Left colon (tissue), 2 donors: ENCODE results near the gene ZDHHC17. TPM values are rescaled to one million over a fixed set of nuclear protein-coding genes. Genes with fewer than 3 reads are reported as not detected.
"Not testable (repeated sequence)": the region's sequence is repeated elsewhere in the genome, so short reads cannot be mapped to it uniquely, and the experiment has no call there.

Source experiments
- ATAC-seq: fragments of 200-7000 bp; cut with Tn5 transposase; one replicate; pipeline ENCODE4 v1.9.1; 2020; ENCODE audit warnings: mild to moderate bottlenecking, moderate library complexity
- DNase-seq, 2 donors: peaks; one replicate each; pipeline ENCODE4 v3.0.0-alpha.2; 2020
- intact Hi-C, 2 donors: fragments of 100-400 bp; cut with DNase I in 1 of 2; cut with micrococcal nuclease in 1 of 2; formaldehyde crosslinking; loops; one replicate each; pipeline versions ENCODE4 v1.11.2 to v1.14.0; 2022; cut with DNase I, micrococcal nuclease
- total RNA-seq, 2 donors: library from RNA; stranded (reverse); fragmentation: NEBNext Ultra II Directional; extraction: Animal tissue kit (Norgen Biotek cat#: 25700); gene quantifications; one replicate each; pipeline ENCODE4 v1.2.1, GENCODE V29; 2021
- donor health status: DM: no; HTN: no; CAD: no.
- donor health status: DM: yes; HTN: yes; CAD: no.

The ZDHHC17 gene
- total RNA-seq, 2 donors from 2014 or later = 14.5 to 17.1 TPM

DNA sequence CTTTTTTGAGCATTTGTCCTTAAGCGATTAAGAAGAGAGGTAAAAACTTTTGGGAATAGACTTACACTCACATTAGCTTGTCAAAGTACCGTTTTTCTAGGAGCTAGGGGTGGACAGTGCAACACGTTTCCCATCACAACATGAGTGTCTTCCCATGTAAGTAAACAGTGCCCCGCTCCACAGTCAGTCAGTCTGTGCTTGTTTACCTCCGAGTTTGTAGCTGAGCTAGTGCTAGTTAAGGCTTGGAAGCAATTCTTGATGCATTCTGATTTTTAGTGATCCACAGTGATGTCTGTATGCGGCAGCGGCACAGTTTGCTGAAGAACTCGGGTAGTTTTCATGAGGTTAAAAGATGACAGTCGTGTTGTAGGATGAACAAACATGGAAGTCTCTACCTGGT lies 941 bp downstream of the ZDHHC17 start:
- DNase-seq (no peak), ATAC-seq (no peak)
- intact Hi-C loops = no loop called here

DNA sequence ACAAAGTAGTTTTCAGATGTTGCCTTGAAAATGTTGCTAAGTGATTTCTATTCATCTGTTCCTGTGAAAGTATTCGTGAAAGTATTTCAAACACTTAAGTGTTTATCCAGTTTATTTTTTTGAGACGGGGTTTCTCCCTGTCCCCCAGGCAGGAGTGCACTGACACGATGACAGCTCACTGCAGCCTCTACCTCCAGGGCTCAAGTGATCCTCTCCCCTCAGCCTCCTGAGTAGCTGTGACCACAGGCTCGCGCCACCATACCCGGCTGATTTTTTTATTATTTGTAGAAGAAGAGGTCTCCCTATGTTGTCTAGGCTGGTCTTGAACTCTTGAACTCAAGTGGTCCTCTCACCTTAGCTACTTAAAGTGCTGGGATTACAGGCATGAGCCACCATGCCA lies 1.7 kb downstream of the ZDHHC17 start:
- intact Hi-C loops = no loop called here
- ATAC-seq (no peak), DNase-seq (no peak)

DNA sequence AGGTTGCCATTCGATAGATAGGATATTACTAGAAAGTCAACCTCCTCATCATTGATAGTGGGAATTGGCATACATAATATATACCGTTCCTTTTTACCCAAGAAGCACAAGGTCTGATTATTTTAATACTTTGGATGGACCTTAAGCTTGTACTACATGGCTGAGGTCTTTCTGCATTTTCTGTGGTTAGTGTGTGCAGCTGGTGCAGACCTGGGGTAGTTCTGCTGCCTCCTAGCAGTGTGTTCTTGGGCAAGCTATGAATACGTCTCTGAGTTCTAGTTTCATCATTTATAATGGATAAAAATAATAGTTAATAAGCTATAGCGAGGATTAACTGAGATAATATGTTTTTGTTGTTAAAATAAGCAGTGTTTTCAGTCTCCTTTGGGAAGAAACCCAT lies 2.2 kb downstream of the ZDHHC17 start:
- intact Hi-C loops = no loop called here
- ATAC-seq (no peak), DNase-seq (no peak)

DNA sequence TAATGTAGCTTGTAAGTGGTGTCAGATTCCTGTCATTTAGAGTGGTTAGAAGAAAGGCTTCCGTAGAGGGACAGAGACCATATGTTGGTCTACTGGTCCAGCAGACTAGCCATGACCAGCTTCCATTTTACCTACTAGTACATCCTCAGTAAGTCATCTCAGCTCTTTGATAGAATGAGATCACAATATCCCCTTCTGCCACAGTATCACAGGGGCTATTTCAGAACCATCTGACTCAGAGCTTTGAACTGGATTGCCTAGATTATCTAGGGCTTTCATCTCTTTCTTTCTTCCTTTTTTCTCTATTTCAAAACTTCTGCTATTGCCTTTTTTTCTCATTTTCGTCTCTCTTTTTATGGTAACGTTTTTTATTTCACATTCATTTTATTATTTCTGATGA lies 4.7 kb downstream of the ZDHHC17 start:
- DNase-seq (no peak), ATAC-seq (no peak)
- intact Hi-C loops = no loop called here

DNA sequence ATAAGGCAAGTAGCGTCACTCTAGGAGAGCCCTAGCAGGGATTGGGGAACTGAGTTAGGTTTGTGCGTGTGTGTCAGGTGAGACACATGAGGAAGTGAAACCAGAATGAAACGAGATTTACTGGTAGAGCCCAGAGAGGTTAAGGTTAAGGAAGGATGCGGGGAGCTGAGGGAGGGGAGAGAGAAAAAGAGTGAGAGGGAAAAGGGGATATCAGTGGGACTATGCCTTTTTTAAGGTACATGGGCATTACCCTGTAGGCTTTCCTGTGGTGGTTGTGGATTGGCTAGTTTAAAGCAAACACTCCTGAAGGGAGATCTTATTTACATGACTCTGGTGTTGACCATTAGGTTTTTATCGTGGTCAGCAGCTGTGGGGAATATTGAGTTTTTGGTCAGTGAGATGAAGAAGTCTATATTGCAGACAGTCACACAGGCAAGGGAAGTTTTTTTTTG lies 13.9 kb downstream of the ZDHHC17 start:
- intact Hi-C loops = no loop called here
- ATAC-seq (peak; percentile 52), DNase-seq (no peak)

DNA sequence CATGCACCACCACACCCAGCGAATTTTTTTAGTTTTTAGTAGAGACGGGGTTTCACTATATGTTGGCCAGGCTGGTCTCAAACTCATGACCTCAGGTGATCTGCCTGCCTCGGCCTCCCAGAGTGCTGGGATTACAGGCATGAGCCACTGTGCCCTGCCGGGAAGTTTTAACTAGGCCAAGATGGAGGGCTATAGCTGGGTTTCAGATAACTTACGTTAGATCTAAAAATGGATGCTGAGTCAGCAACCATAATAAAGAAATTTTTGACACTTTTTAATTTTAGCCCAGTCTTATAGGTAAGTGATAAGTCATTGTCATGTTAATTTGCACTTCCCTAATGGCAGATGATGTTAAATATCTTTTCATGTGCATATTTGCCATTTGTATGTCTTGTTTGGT lies 14.4 kb downstream of the ZDHHC17 start:
- DNase-seq (no peak), ATAC-seq (no peak)
- intact Hi-C loops = no loop called here

DNA sequence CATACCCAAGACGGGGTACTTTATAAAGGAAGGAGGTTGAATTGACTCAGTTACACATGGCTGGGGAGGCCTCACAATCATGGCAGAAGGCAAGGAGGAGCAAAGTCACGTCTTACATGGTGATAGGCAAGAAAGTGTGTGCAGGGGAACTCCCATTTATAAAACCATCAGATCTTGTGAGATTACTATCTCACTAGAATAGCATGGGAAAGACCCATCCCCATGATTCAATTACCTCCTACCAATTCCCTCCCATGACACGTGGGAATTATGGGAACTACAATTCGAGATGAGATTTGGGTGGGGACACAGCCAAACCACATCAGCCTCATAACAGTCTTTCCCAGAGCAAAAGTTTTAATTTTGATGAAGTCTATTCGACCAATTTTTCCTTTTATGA lies 15.4 kb downstream of the ZDHHC17 start:
- ATAC-seq, intact Hi-C loops, DNase-seq: not testable (repeated sequence)

DNA sequence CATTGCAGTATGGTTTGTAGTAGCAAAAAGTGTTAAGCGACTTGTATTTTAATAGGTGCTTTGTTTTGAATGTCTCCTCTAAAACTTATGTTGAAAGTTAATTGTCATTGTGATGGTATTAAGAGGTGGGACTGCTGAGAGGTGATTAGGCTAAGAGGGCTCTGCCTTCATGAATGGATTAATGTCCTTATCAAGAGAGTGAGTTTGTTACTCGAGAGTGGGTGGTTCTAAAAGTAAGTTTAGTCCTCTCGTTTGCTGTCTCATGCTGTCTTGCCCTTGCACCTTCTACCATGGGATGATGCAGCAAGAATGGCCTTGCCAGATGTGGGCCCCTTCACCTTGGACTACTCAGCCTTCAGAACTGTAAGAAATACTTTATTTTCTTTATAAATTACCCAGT lies 17.4 kb downstream of the ZDHHC17 start:
- ATAC-seq (no peak), DNase-seq (no peak)
- intact Hi-C loops = no loop called here

DNA sequence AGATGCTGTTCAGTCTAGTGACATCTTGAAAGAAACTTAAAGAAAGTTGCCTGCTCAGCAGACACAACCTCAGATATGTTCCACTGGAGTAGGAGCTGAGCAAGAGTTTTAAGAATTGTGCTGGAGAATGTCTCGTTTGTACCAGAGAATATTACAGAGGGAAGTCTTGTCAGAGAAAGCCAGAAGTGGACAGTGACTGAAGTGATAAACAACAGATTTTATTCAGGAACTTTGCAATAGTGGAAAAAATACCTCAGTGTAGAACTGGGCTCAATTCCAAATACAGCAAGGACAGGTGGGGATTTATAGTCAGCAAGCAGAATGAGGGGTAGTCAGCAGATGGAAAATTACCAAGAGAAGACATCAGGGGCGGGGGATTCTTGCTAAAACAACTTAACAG lies 18.6 kb downstream of the ZDHHC17 start:
- ATAC-seq (no peak), DNase-seq (no peak)
- intact Hi-C loops = no loop called here

DNA sequence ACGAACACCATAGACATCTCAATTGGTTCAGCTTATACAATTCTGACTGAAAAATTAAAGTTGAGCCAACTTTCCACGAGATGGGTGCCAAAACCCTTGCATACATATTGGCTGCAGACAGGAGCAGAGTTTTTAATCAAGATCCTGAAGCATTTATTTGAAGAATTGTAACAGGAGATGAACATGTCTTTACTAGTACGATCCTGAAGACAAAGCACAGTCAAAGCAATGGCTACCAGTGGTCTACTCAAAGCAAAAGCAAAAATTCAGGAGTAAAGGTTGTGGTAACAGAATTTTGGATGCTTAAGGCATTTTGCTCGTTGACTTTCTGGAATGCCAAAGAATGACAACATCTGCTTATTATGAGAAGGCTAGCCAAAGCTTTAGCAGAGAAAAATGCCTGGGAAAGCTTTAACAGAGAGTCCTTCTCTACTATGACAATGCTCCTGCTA lies 20.7 kb downstream of the ZDHHC17 start:
- intact Hi-C loops = no loop called here
- DNase-seq (no peak), ATAC-seq (no peak)

DNA sequence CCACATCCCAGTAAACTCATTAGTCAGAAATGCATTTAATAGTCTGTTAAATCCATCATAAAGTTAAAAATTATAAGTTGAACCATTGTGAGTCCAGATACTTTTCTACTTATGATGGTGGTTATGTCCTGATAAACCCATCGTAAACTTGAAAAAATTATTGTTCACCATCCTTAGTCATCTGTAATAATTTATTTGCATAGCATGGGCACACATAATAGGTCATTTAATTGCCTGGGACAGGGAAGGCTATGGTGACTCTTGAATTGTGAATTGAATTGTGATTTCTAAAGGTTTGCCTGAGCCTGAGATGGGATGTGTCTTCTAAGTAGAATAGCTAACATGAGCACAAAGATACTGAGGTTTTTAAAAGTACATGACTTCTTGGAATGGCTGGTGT lies 21.5 kb downstream of the ZDHHC17 start:
- intact Hi-C loops = no loop called here
- ATAC-seq (no peak), DNase-seq (no peak)

DNA sequence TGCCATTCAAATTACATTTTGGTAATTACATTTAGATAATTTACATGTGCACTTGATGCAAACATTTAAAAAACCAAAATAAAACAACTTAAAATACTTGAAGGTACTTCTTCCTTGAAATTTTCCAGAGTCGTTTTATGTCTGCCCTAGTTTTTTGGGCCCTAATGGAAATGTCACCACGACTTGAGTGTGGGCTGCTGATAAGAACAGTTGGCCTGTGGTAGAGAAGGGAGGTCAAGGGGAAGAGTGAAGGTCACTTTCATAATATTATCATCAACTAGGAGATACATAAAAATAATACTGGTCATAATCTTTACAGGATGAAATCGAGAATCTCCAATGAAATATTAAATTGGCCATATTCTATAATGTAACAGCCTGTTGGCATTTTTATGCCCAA lies 23.1 kb downstream of the ZDHHC17 start:
- no peak for ATAC-seq
- no peak for DNase-seq
- intact Hi-C loops = no loop called here

DNA sequence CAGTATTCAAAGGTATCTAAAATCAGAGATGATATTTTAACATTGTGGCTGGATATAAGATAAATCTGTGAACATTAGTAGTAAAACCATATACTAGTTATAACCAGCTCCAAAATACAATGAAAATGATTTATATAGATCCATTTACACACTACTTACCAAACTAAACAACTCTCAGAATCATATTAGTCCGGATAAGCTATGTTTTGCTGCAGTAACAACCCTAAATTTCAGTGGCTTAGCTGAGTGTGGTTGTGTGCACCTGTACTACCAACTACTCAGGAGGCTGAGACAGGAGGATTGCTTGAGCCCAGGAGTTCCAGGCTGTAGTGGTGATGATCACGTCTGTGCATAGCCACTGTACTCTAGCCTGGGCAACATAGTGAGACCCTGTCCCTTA lies 23.8 kb downstream of the ZDHHC17 start:
- DNase-seq = no peak
- ATAC-seq = no peak
- intact Hi-C loops = no loop called here

DNA sequence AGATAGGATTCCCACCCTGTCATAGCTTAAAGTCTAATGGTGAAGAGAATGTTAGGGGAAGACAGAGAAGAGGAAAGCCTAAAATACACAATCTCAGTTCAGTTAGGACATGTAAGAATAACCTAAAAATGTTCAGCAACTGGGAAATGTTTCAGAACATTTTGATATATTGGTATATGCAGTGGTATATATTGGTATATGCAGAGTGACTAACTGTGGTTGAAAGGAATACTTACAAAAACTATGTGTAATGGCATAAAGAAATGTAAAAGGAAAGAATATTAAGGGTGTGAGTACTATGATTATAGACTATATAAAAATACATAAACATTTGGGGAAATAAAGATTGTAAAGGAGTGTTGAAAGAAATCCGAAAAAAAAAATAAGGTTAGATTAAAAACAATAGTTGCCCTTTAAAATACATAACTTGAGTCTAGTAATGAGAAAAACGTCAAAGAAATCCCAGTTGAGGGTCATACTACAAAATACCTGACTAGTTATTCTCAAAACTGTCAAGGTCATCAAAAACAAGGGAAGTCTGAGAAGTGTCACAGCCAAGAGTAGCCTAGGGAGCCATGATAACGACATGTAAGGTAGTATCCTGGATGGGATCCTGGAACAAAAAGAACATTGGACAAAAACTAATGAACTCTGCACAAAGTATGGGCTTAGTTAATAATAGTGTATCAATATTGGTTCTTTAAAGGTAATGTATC lies 25.6 kb downstream of the ZDHHC17 start:
- ATAC-seq (no peak), DNase-seq (no peak)
- intact Hi-C loops = loop anchor here (5.0 to 10.0 kb wide), 2 partner anchors 167 to 175 kb away; no protein-coding TSS in a partner anchor

DNA sequence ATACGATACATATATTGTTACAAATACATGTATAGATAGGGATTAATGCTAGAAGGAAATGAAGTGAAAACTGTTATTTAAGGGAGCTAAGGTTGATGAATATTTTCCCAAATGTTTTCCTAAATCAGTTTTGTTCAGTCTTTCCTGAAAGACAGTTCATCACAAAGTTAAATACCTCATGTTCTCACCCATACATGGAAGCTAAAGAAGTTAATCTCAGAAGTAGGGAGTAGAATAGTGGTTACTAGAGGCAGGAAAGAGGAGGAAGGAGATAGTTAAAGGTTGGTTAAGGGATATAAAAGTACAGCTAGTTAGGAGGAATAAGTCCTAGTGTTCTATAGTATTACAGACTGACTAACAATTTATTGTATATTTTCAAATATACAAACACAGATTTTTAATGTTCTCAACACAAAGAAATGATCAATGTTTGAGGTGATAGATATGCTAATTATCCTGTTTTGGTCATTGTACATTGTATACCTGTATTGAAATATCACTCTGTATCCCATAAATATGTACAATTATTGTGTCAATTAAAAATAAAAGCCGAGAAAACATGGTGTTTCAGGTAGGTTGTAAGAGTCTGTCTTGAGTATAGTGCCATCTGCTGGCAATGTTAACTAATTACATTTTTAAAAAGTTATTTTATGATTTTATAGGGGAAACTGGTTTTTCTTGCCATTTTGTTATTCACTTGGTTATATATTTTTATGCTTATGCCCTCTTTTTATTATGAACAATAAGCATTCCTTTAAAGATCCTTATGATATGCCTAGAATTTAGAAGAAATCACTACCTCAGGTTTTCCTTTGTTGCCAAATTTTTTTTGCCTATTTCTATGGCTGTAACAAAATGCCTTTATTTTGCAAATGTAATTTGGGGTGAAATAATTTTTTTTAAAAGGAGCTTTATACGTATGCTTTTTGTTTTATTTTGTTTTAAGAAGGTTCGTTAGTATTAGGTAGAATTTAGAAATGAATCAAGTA lies 26.9 kb downstream of the ZDHHC17 start:
- intact Hi-C loops = loop anchor here (5.0 to 10.0 kb wide), 2 partner anchors 169 to 176 kb away; no protein-coding TSS in a partner anchor
- peak; percentile 50 for ATAC-seq
- DNase-seq = no peak

DNA sequence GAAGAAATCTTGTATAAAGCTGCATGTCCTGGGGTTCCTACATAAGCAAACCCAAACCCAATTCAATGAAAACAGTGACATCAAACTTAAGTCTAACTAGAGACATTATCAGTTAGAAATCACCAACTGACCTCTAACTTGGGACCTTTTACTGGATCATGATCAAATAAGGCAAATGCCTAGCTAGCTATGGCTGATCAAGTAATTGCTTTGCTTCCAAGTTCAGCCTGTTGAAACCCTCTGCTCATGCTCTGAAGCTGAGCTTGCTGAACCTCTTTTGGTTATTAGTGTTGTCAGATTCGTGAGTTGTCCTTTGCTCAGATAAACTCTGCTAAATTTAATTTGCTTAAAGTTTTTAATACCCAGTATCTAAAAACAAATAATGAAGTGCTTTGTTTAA lies 28.9 kb downstream of the ZDHHC17 start:
- DNase-seq (no peak), ATAC-seq (no peak)
- intact Hi-C loops = loop anchor here (5.0 to 10.0 kb wide), 2 partner anchors 171 to 178 kb away; no protein-coding TSS in a partner anchor

DNA sequence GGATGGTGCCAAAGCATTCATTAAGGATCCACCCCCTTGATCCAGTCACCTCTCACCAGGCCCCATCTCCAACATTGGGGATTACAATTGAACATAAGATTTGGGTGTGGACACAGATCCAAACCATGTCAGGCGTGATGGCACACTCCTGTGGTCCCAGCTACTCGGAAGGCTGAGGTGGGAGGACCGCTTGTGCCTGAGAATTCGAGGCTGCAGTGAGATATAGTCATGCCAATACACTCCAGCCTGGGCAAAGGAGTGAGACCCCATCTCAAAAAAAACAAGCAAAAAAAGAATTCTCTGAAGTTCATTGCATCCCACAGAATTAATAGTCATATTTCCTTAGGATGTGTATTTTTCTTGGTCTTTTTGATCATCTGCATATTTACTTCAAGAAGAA lies 34.9 kb downstream of the ZDHHC17 start:
- intact Hi-C loops = loop anchor here in 1 of 2 donors (10.0 kb wide), 1 partner anchor 184 kb away; no protein-coding TSS in a partner anchor
- DNase-seq (no peak), ATAC-seq (no peak)

DNA sequence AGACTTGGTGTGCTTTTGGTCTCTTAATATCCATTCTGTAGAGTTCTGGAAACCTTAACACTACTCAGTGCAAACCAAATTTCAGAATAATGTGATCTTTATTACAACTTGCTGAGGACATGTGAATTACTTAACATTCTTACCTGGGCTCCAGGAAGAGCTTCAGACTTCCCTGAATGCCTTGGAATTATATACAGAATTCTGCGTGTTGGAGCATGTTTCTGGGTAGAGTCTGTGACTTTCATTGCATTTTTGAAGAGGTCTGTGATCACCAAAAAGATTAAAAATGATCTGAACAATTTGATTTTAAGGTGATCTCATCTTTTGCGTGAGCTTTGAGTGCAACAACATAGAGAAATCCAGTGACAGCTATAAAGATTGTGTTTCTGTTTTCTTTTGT lies 35.4 kb downstream of the ZDHHC17 start:
- ATAC-seq = no peak
- intact Hi-C loops = loop anchor here in 1 of 2 donors (10.0 kb wide), 1 partner anchor 185 kb away; no protein-coding TSS in a partner anchor
- DNase-seq = no peak

DNA sequence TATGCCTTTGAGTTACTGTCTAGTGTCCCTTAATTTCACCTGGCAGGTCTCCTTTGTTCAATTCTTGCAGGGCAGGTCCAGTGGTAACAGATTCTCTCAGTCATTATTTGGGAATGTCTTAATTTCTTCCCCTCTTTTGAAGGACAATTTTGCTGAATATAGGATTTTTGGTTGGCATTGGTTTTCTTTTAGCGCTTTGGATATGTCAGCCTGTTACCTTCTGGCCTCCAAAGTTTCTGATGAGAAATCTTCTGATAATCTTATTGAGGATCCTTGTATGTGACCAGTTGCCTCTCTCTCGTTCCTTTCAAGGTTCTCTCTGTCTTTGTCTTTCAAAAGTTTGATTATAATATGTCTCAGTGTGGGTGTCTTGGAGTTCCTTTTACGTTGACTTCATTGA lies 38.1 kb downstream of the ZDHHC17 start:
- ATAC-seq = no peak
- DNase-seq = no peak

More for the DNA sequence above, 38.1 kb downstream of the ZDHHC17 start:
- intact Hi-C loops = no loop called here
